CD4-positive, alpha-beta memory T cell (primary cell): Measurements from ENCODE around the gene DUSP2. TPM values are rescaled to one million over a fixed set of nuclear protein-coding genes. Genes with fewer than 3 reads are reported as not detected.

ENCODE experiments used
- CTCF ChIA-PET: fragments of 350-600 bp; sonication (Branson Sonifier 250); formaldehyde crosslinking; loops from one replicate; lab custom pipeline; 2021; ENCODE audit warnings: inconsistent platforms; ENCODE audit not compliant: partially characterized antibody; lab: Charles Lee
- POLR2A ChIA-PET: fragments of 350-600 bp; sonication (Branson Sonifier 250); formaldehyde crosslinking; loops from one replicate; lab custom pipeline; 2021; ENCODE audit not compliant: partially characterized antibody; lab: Charles Lee
- DNase-seq, 5 donors: peaks; one replicate each; pipeline versions ENCODE4 v3.0.0 to v3.0.0-alpha.2; 2020 to 2022; ENCODE audit warnings: mixed read lengths in 1 of 5
- H3K27ac ChIP-seq: one replicate; pipeline ENCODE4 v1.7.0; 2013; ENCODE audit warnings: low read depth, low read length
- H3K27me3 ChIP-seq: 2 replicates; pipeline ENCODE4 v1.7.0; 2013; ENCODE audit warnings: mild to moderate bottlenecking, low read length, moderate library complexity; ENCODE audit not compliant: insufficient read depth
- H3K36me3 ChIP-seq: 2 replicates; pipeline ENCODE4 v1.7.0; 2013; ENCODE audit warnings: mild to moderate bottlenecking, low read length, moderate library complexity; ENCODE audit not compliant: insufficient read depth
- H3K4me1 ChIP-seq: 2 replicates; pipeline ENCODE4 v1.7.0; 2013; ENCODE audit warnings: mild to moderate bottlenecking, low read length, moderate library complexity; ENCODE audit not compliant: insufficient read depth
- H3K4me3 ChIP-seq, 2 donors: one replicate each; pipeline ENCODE4 v1.7.0; 2013; ENCODE audit warnings: low read length in 2 of 2, mild to moderate bottlenecking in 1 of 2
- H3K9me3 ChIP-seq, 2 donors: one replicate each; pipeline ENCODE4 v1.7.0; 2013; ENCODE audit warnings: low read length in 2 of 2, control low read depth in 1 of 2; ENCODE audit not compliant: control insufficient read depth in 1 of 2
- H3K27ac Mint-ChIP-seq, 7 donors: one replicate each; pipeline ENCODE4 v1.8.0; 2020 to 2021; ENCODE audit warnings: mixed read lengths in 7 of 7, mild to moderate bottlenecking in 6 of 7, inconsistent platforms in 3 of 7, moderate library complexity in 3 of 7
- H3K27me3 Mint-ChIP-seq, 2 donors: one replicate each; pipeline ENCODE4 v1.8.0; 2020 to 2021; ENCODE audit warnings: mixed read lengths in 2 of 2
- H3K36me3 Mint-ChIP-seq, 2 donors: one replicate each; pipeline ENCODE4 v1.8.0; 2020 to 2021; ENCODE audit warnings: mixed read lengths in 2 of 2, inconsistent platforms in 1 of 2, mild to moderate bottlenecking in 1 of 2
- H3K4me1 Mint-ChIP-seq, 4 donors: one replicate each; pipeline ENCODE4 v1.8.0; 2020 to 2021; ENCODE audit warnings: mixed read lengths in 4 of 4, mild to moderate bottlenecking in 1 of 4
- H3K4me3 Mint-ChIP-seq, 8 donors: one replicate each; pipeline ENCODE4 v1.8.0; 2020 to 2021; ENCODE audit warnings: mixed read lengths in 8 of 8, mild to moderate bottlenecking in 7 of 8, moderate library complexity in 6 of 8, inconsistent platforms in 3 of 8
- H3K9me3 Mint-ChIP-seq, 8 donors: one replicate each; pipeline ENCODE4 v1.8.0; 2020 to 2021; ENCODE audit warnings: mixed read lengths in 8 of 8, mild to moderate bottlenecking in 5 of 8, inconsistent platforms in 3 of 8, moderate library complexity in 1 of 8
- intact Hi-C: fragments of 100-400 bp; cut with micrococcal nuclease; formaldehyde crosslinking; loops from one replicate; pipeline ENCODE4 v1.15.1; 2023
- polyA plus RNA-seq, 2 donors: library from polyadenylated mRNA; unstranded; fragments of 300-500 nt; fragmentation: Illumina TruSeq; gene quantifications; one replicate each; pipeline ENCODE4 v1.2.3, GENCODE V29; 2021
- total RNA-seq, 2 experiments: library from RNA; stranded (reverse); gene quantifications; one replicate each; pipeline ENCODE4 v1.2.3, GENCODE V29; 2021

The DUSP2 gene
- total and polyA plus RNA-seq, 4 experiments from 2014 or later: 33.4 to 303 (median 41.4) TPM

- Mint-ChIP-seq H3K4me3 (no peak overlapping the region), H3K36me3 (peaks cover 3 to 4% of the 10 kb centered on the region in 2 donors), H3K27me3 (peaks cover 2 to 3% of the 10 kb centered on the region in 2 donors), H3K9me3 (peaks cover 0 to 19% (median 12%) of the 10 kb centered on the region in 8 donors), H3K4me1 (no peaks in the 10 kb centered on the region), H3K27ac (no peak overlapping the region)
- Histone ChIP-seq H3K27ac (no peak overlapping the region), H3K27me3 (no peaks in the 10 kb centered on the region), H3K36me3 (no peaks in the 10 kb centered on the region), H3K9me3 (peaks cover 0 to 12% of the 10 kb centered on the region in 2 donors), H3K4me3 (no peak overlapping the region), H3K4me1 (no peaks in the 10 kb centered on the region)
- ChIA-PET CTCF (no interaction called here), POLR2A (no interaction called here)
- DNase-seq: peak in 1 of 5 donors; percentile 36
- intact Hi-C loops: no loop called here
These were observed 40.8 kb downstream of the DUSP2 start for GRCh38 chr2:96104487-96104861.

DNA sequence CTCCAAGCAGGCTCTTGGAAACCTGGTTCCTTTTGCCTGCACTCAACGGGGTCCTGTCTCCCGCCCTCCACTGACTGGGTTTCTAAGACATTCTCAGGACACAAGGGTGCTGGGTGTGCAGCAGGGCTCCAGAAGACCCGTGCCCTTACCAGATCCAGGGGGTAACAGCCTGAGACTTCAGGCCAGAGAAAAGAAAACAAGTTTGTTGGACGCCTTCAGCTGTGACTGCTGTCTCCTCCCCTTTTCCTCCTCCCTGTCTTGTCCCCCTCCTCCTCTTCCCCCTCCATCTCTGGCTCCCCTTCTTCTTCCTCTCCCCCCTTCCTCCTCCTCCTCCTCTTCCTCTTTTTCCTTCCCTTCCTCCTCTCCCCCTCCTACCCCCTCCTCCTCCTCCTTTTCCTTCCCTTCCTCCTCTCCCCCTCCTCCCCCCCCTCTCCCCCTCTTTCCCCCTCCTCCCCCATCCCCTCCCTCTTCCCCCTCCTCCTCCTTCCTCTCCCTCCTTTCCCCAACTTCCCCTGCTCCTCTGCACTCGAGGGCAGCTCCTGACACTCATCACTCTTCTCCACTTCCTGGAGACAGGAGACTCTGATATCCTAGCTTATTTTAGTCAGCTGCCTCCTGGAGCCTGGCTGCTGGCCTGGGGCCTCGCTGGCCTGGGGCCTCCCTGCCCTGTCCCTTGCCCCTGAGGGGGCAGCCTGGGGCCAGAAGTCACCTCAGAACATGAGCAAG lies 41.3 kb downstream of the DUSP2 start:
- Histone ChIP-seq H3K4me1 (no peaks in the 10 kb centered on the region), H3K27ac (no peak overlapping the region), H3K27me3 (no peaks in the 10 kb centered on the region), H3K36me3 (no peaks in the 10 kb centered on the region), H3K4me3 (no peak overlapping the region), H3K9me3 (peaks cover 0 to 12% of the 10 kb centered on the region in 2 donors)
- ChIA-PET POLR2A (no interaction called here), CTCF (no interaction called here)
- peaks cover 0 to 19% (median 12%) of the 10 kb centered on the region in 8 donors for H3K9me3 Mint-ChIP-seq
- no peak for DNase-seq
- peaks cover 3 to 4% of the 10 kb centered on the region in 2 donors for H3K36me3 Mint-ChIP-seq
- no peak overlapping the region for H3K4me3 Mint-ChIP-seq
- intact Hi-C loops: no loop called here
- no peak overlapping the region for H3K27ac Mint-ChIP-seq
- peaks cover 1 to 2% of the 10 kb centered on the region in 2 donors for H3K27me3 Mint-ChIP-seq
- H3K4me1 Mint-ChIP-seq: no peaks in the 10 kb centered on the region

- H3K36me3 Mint-ChIP-seq: peaks cover 3 to 4% of the 10 kb centered on the region in 2 donors
- no peak overlapping the region for H3K4me3 Mint-ChIP-seq
- no peak overlapping the region for H3K27ac Mint-ChIP-seq
- H3K27me3 Mint-ChIP-seq: peaks cover 1 to 2% of the 10 kb centered on the region in 2 donors
- H3K27ac ChIP-seq: no peak overlapping the region
- DNase-seq: peak in 1 of 5 donors; percentile 3
- intact Hi-C loops: no loop called here
- peaks cover 0 to 19% (median 12%) of the 10 kb centered on the region in 8 donors for H3K9me3 Mint-ChIP-seq
- no peaks in the 10 kb centered on the region for H3K4me1 ChIP-seq
- CTCF ChIA-PET: no interaction called here
- peaks cover 0 to 12% of the 10 kb centered on the region in 2 donors for H3K9me3 ChIP-seq
- no peaks in the 10 kb centered on the region for H3K36me3 ChIP-seq
- no peak overlapping the region for H3K4me3 ChIP-seq
- H3K27me3 ChIP-seq: no peaks in the 10 kb centered on the region
- POLR2A ChIA-PET: no interaction called here
- H3K4me1 Mint-ChIP-seq: no peaks in the 10 kb centered on the region
These were observed 42.0 kb downstream of the DUSP2 start for GRCh38 chr2:96103187-96103601.

DNA sequence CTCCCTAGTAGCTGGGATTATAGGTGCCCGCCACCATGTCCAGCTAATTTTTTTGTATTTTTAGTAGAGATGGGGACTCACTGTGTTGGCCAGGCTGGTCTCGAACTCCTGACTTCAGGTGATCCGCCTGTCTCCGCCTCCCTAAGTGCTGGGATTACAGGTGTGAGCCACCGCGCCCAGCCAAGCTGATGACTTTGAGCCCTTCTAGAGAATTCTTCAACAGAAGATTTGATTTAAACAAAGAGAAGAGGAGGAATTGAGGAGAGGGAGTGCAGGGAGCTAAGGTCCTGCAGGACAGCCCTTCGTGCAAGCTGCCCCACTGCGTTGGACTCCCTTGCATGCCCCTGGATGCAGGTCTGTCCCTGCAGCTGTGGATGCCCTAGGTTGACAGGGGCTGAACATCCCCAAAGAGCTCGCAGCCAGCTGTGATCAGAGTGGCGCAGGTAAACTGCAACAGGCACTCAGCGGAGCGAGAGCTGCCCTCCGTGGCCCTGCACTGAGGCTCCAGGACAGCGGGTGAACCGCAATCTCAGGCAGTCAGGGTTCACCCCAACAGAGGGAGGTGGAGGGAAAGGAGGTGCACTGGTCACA lies 42.5 kb downstream of the DUSP2 start:
- Histone ChIP-seq H3K36me3 (no peaks in the 10 kb centered on the region), H3K4me1 (no peaks in the 10 kb centered on the region), H3K4me3 (no peak overlapping the region), H3K27ac (no peak overlapping the region), H3K9me3 (peaks cover 0 to 12% of the 10 kb centered on the region in 2 donors), H3K27me3 (no peaks in the 10 kb centered on the region)
- Mint-ChIP-seq H3K27me3 (peaks cover 0 to under 1% of the 10 kb centered on the region in 2 donors), H3K27ac (no peak overlapping the region), H3K36me3 (peaks cover 3 to 4% of the 10 kb centered on the region in 2 donors), H3K9me3 (peaks cover 0 to 19% (median 12%) of the 10 kb centered on the region in 8 donors), H3K4me1 (no peaks in the 10 kb centered on the region), H3K4me3 (no peak overlapping the region)
- DNase-seq: peak in 1 of 5 donors; percentile 10
- intact Hi-C loops: no loop called here
- ChIA-PET POLR2A (no interaction called here), CTCF (no interaction called here)

DNA sequence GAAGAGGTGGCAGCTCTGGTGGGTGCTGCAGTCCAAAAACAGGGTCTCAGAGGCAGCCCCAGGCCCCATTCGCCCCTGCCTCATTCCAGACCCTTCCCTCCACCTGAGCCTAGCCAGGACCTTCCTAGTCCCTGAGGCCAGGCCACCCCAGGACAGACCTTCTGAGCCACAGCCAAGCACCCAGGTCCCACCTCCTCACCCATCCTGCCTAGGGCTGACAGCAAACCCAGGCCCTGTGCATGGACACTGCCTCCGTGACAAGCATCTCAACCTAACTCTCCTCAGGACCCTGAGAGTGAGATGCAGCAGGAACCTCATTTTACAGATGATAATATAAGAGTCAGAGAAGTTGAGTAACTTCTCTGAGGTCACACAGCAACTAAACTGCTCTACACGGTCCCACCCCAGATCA lies 44.3 kb downstream of the DUSP2 start:
- CTCF ChIA-PET: interaction anchor here (1.0 kb wide), 1 partner anchor 16 kb away, joined by 3 read pairs; the partner anchor contains the start of gene ADRA2B
- intact Hi-C loops: no loop called here

DNA sequence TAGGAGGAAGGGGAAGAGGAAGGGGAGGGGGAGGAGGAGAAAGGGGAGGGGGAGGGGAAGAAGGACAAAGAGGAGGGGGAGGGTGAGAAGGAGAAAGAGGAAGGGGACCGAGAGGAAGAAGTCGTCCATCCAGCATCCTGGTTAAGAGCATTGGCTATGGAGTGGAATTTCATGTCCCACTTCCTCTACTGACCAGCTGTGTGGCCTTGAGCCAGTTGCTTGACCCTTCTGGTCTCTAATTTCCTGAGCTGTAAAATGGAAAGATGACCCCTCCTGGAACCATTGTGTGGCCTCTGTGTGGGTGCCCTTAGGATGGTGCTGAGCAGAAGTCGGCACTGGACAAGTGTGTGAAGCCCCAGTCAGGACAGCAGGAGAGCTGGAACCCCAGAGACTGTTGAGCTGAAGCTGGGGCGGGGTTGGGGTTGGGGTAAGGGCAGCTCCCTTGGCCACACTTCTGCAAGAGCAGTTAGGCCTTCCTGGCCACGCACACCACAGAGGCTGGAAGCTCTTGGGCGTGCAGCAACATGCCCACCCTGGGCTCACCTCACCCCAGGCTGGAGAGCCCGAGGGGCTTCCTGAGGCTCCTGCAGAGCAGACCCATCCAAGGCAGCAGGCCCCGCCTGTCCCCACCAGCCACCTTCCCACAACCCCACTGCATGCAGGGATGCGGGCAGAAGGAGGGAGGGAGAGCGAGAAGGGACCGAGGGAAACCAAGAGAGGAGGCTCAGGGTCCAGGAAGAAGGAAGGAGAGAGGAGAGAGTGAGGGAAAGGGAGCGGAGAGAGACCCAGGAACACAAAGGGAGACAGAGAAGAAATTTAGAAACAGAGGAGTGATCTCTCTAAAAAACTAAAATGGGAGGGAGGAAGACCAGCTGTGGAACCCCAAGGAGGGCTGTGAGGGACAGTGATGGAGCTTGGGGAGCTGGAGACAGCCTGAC lies 45.1 kb downstream of the DUSP2 start:
- Histone ChIP-seq H3K36me3 (no peaks in the 10 kb centered on the region), H3K27ac (no peak overlapping the region), H3K4me1 (no peaks in the 10 kb centered on the region), H3K27me3 (no peaks in the 10 kb centered on the region), H3K9me3 (peaks cover 0 to 3% of the 10 kb centered on the region in 2 donors), H3K4me3 (no peak overlapping the region)
- Mint-ChIP-seq H3K4me1 (no peaks in the 10 kb centered on the region), H3K36me3 (no peaks in the 10 kb centered on the region), H3K27ac (no peak overlapping the region), H3K4me3 (no peak overlapping the region), H3K27me3 (peaks cover 0 to 4% of the 10 kb centered on the region in 2 donors), H3K9me3 (peaks cover 0 to 6% (median 3%) of the 10 kb centered on the region in 8 donors)
- DNase-seq: peak in 1 of 5 donors; percentile 12
- intact Hi-C loops: no loop called here
- ChIA-PET POLR2A (no interaction called here), CTCF (interaction anchor here (1.0 kb wide), 1 partner anchor 17 kb away, joined by 3 read pairs; the partner anchor contains the start of gene ADRA2B)

More for the DNA sequence above, 44.3 kb downstream of the DUSP2 start:
- peaks cover 3 to 4% of the 10 kb centered on the region in 2 donors for H3K36me3 Mint-ChIP-seq
- Histone ChIP-seq H3K27me3 (no peaks in the 10 kb centered on the region), H3K36me3 (no peaks in the 10 kb centered on the region), H3K27ac (no peak overlapping the region), H3K4me3 (no peak overlapping the region), H3K9me3 (peaks cover 0 to 11% of the 10 kb centered on the region in 2 donors), H3K4me1 (no peaks in the 10 kb centered on the region)
- H3K4me1 Mint-ChIP-seq: no peaks in the 10 kb centered on the region
- peaks cover 0 to 13% (median 10%) of the 10 kb centered on the region in 8 donors for H3K9me3 Mint-ChIP-seq
- peak in 1 of 5 donors; percentile 26 for DNase-seq
- H3K27me3 Mint-ChIP-seq: no peaks in the 10 kb centered on the region
- no peak overlapping the region for H3K4me3 Mint-ChIP-seq
- POLR2A ChIA-PET: no interaction called here
- no peak overlapping the region for H3K27ac Mint-ChIP-seq
